ENCODE data around the gene MEFV.
"Not testable (repeated sequence)": the region's sequence is repeated elsewhere in the genome, so short reads cannot be mapped to it uniquely, and the experiment has no call there.

The MEFV gene

GRCh38 chr16:3256146-3256865, at the start of gene MEFV:
MEFV (minus strand) TSS chr16:3256633; CDS start chr16:3256587, 46 bp downstream.
- DNase-seq (ENCODE audit: low read depth): no peak

GRCh38 chr16:3306078-3306477, 49.6 kb upstream of the MEFV start:
- DNase-seq (ENCODE audit: low read depth): no peak

- DNase-seq (ENCODE audit: low read depth): peak; percentile 69
Observed at GRCh38 chr16:3305109-3306068, 49.0 kb upstream of the MEFV start, which contains the start of the genes TIGD7 and ZNF75A. TIGD7 (minus strand) TSS chr16:3305430; CDS start chr16:3300614, 4,816 bp downstream. ZNF75A (plus strand) TSS chr16:3305497; CDS start chr16:3308429, 2,932 bp downstream.

- DNase-seq (ENCODE audit: low read depth): no peak
Observed at GRCh38 chr16:3304370-3304769, 47.9 kb upstream of the MEFV start.

- no peak for DNase-seq (ENCODE audit: low read depth)
Observed at GRCh38 chr16:3295783-3296182, 39.4 kb upstream of the MEFV start.

- DNase-seq (ENCODE audit: low read depth): no peak
Observed at GRCh38 chr16:3295209-3295608, 38.8 kb upstream of the MEFV start.

GRCh38 chr16:3292604-3293003, 36.2 kb upstream of the MEFV start:
- DNase-seq (ENCODE audit: low read depth): no peak

- DNase-seq (ENCODE audit: low read depth): no peak
Observed at GRCh38 chr16:3289998-3290673, 33.7 kb upstream of the MEFV start.

GRCh38 chr16:3285131-3285530, 28.7 kb upstream of the MEFV start:
- DNase-seq (ENCODE audit: low read depth): no peak

GRCh38 chr16:3283543-3284447, 27.4 kb upstream of the MEFV start:
- DNase-seq (ENCODE audit: low read depth): no peak

- peak; percentile 90 for DNase-seq (ENCODE audit: low read depth)
Observed at GRCh38 chr16:3282730-3283542, 26.5 kb upstream of the MEFV start, which contains the start of gene ZNF263. ZNF263 (plus strand) TSS chr16:3283491; CDS start chr16:3283819, 328 bp downstream.

- DNase-seq (ENCODE audit: low read depth): no peak
Observed at GRCh38 chr16:3282103-3282729, 25.8 kb upstream of the MEFV start.

- DNase-seq (ENCODE audit: low read depth): no peak
Observed at GRCh38 chr16:3281222-3281820, 24.9 kb upstream of the MEFV start.

GRCh38 chr16:3276679-3277078, 20.2 kb upstream of the MEFV start:
- no peak for DNase-seq (ENCODE audit: low read depth)

- no peak for DNase-seq (ENCODE audit: low read depth)
Observed at GRCh38 chr16:3274947-3275346, 18.5 kb upstream of the MEFV start.

- DNase-seq (ENCODE audit: low read depth): no peak
Observed at GRCh38 chr16:3274490-3274889, 18.1 kb upstream of the MEFV start.

- DNase-seq (ENCODE audit: low read depth): not testable (repeated sequence)
Observed at GRCh38 chr16:3271281-3271680, 14.8 kb upstream of the MEFV start.

- not testable (repeated sequence) for DNase-seq (ENCODE audit: low read depth)
Observed at GRCh38 chr16:3270718-3271117, 14.3 kb upstream of the MEFV start.

- DNase-seq (ENCODE audit: low read depth): no peak
Observed at GRCh38 chr16:3268294-3268693, 11.9 kb upstream of the MEFV start.
